Mesendoderm (in vitro differentiated cells): ENCODE results near the gene SMIM45.

Source experiments
- DNase-seq: peaks from one replicate; pipeline ENCODE4 v3.0.0; 2013
- H2AK5ac ChIP-seq: 2 replicates; pipeline ENCODE4 v1.6.1; 2013; ENCODE audit warnings: low read length, inconsistent platforms
- H2BK120ac ChIP-seq: 2 replicates; pipeline ENCODE4 v1.6.1; 2013; ENCODE audit warnings: low read depth, mild to moderate bottlenecking, low read length, moderate library complexity, mixed read lengths
- H2BK15ac ChIP-seq: replicated peaks from 2 replicates; pipeline ENCODE4 v1.6.1; 2013; ENCODE audit warnings: low read depth, mild to moderate bottlenecking, moderate library complexity
- H2BK5ac ChIP-seq: 2 replicates; pipeline ENCODE4 v1.6.1; 2013; ENCODE audit warnings: low read length, inconsistent platforms
- H3K18ac ChIP-seq: 2 replicates; pipeline ENCODE4 v1.6.1; 2013; ENCODE audit warnings: mild to moderate bottlenecking, low read length, mixed read lengths
- H3K23ac ChIP-seq: one replicate; pipeline ENCODE4 v1.6.1; 2013; ENCODE audit warnings: low read length
- H3K27ac ChIP-seq: 2 replicates; pipeline ENCODE4 v1.5.1; 2013; ENCODE audit warnings: low read depth, mild to moderate bottlenecking, inconsistent platforms, low read length, moderate library complexity
- H3K27me3 ChIP-seq: 2 replicates; pipeline ENCODE4 v1.6.1; 2013; ENCODE audit warnings: low read length, control low read depth, mild to moderate bottlenecking, inconsistent platforms; ENCODE audit not compliant: insufficient read depth, poor library complexity
- H3K36me3 ChIP-seq: 2 replicates; pipeline ENCODE4 v1.6.1; 2013; ENCODE audit warnings: low read length, inconsistent platforms; ENCODE audit not compliant: control insufficient read depth, insufficient read depth
- H3K4ac ChIP-seq: one replicate; pipeline ENCODE4 v1.6.1; 2013; ENCODE audit warnings: low read depth, mild to moderate bottlenecking, low read length, moderate library complexity
- H3K4me1 ChIP-seq: 2 replicates; pipeline ENCODE4 v1.6.1; 2013; ENCODE audit warnings: low read depth, low read length, inconsistent platforms; ENCODE audit not compliant: control insufficient read depth
- H3K4me2 ChIP-seq: 2 replicates; pipeline ENCODE4 v1.6.1; 2013; ENCODE audit warnings: low read length
- H3K4me3 ChIP-seq: 2 replicates; pipeline ENCODE4 v1.5.1; 2013; ENCODE audit warnings: mild to moderate bottlenecking, low read length
- H3K56ac ChIP-seq: one replicate; pipeline ENCODE4 v1.6.1; 2013; ENCODE audit warnings: low read length
- H3K79me1 ChIP-seq: 2 replicates; pipeline ENCODE4 v1.6.1; 2013; ENCODE audit warnings: low read length, inconsistent platforms
- H3K79me2 ChIP-seq: 2 replicates; pipeline ENCODE4 v1.6.1; 2013; ENCODE audit warnings: mild to moderate bottlenecking, low read length; ENCODE audit not compliant: control insufficient read depth, insufficient read depth
- H3K9ac ChIP-seq: 2 replicates; pipeline ENCODE4 v1.6.1; 2013; ENCODE audit warnings: low read length, inconsistent platforms
- H4K5ac ChIP-seq: one replicate; pipeline ENCODE4 v1.6.1; 2013; ENCODE audit warnings: low read length
- H4K8ac ChIP-seq: one replicate; pipeline ENCODE4 v1.6.1; 2013; ENCODE audit warnings: low read depth, mild to moderate bottlenecking, control low read depth, low read length, moderate library complexity
- WGBS: extraction: QIAGEN DNeasy Blood & Tissue Kit; methylation state at CpG from one replicate; pipeline ENCODE4 v1.1.7; 2013; ENCODE audit warnings: low lambda C conversion rate, missing lambda C conversion rate; ENCODE audit not compliant: insufficient coverage; ENCODE audit errors: extremely low coverage; 5-methylcytosine and 5-hydroxymethylcytosine counted together

SMIM45 gene

DNA sequence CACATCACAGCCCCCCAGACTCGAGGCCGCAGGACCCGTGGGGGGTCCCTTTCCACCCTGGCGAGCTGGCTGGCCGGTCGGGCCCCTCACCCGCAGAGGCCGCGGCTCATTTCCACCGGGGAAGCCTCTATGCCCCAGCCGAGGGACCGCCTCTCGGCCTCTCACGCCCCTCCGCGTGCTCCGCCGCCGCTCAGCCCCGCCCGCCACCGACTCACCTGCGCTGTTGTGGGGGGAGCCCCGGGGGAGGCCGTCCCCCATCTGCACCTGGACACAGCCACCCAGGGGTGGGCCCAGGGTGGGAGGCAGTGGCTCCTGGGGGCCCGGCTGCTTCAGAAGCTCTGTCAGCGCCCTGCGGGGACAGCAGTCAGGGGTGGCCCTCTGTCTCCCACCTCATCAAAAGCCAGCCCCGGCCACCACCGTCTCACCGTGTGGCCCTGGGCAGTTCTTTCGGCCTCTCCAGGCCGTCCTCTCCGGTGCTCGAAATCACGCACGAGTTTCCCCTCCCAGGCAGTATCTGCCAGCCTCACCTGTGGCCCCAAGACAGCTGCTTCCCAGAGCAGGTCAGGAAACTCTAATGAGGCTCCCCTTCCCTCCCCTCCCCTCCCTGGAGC is 40.8 kb upstream of the SMIM45 start:
- no peak overlapping the region for H3K4ac ChIP-seq
- no peak overlapping the region for H3K4me2 ChIP-seq
- H3K4me3 ChIP-seq, result no peak overlapping the region
- no peaks in the 10 kb centered on the region for H3K79me1 ChIP-seq
- H3K18ac ChIP-seq, result no peak overlapping the region
- H3K4me1 ChIP-seq, result peaks cover 3% of the 10 kb centered on the region
- H2BK5ac ChIP-seq, result no peak overlapping the region
- no peak for DNase-seq
- H3K79me2 ChIP-seq, result no peaks in the 10 kb centered on the region
- H4K8ac ChIP-seq, result no peak overlapping the region
- H3K36me3 ChIP-seq, result no peaks in the 10 kb centered on the region
- H3K56ac ChIP-seq, result no peak overlapping the region
- no peak overlapping the region for H2BK120ac ChIP-seq
- no peak overlapping the region for H2BK15ac ChIP-seq
- no peak overlapping the region for H2AK5ac ChIP-seq
- H4K5ac ChIP-seq, result no peak overlapping the region
- H3K27me3 ChIP-seq, result peaks cover 54% of the 10 kb centered on the region
- H3K23ac ChIP-seq, result no peak overlapping the region
- no peak overlapping the region for H3K27ac ChIP-seq
- H3K9ac ChIP-seq, result no peak overlapping the region
- WGBS, result no CpG with 5 or more reads among the region's 37 CpGs

DNA sequence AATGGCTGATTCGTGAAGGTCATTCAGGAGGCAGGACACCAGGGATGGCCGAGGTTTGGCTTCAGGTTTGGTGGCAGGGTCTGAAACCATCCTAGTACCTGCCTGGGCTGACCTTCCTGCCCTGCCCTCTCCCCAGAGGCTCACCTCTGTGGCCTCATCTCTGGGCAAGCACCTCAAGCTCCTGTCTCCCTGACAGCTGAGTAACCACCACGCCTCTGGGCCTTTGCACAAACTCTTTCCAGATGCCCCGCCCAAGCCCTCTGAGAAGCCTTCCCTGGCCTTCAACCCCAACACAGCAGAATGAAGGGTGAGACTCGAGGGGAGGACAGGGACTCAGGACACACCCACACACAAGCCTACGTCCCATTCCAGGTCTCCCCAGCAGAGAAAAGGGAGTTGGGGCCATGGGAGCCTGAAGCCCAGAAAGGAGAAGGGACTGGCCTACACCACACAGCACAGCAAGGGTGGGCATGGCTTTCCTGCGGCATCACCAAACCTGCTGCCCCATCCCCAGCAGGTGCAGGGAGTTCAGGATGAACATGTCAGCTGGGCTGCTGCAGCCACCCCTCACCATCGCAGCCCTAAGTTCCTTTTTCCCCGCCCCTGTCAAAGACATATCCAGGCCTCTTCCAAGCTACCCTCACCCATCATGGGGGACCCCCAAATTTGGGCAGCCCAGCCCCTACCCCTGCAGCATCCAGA is 39.5 kb upstream of the SMIM45 start:
- Histone ChIP-seq H2BK120ac (no peak overlapping the region), H3K4ac (no peak overlapping the region), H3K4me3 (no peak overlapping the region), H2AK5ac (no peak overlapping the region), H3K4me1 (peaks cover 3% of the 10 kb centered on the region), H4K5ac (no peak overlapping the region), H3K79me1 (no peaks in the 10 kb centered on the region), H3K9ac (no peak overlapping the region), H2BK15ac (no peak overlapping the region), H3K27me3 (peaks cover 57% of the 10 kb centered on the region), H3K23ac (peak overlapping the region; percentile 45), H3K56ac (no peak overlapping the region), H3K27ac (no peak overlapping the region), H3K79me2 (no peaks in the 10 kb centered on the region), H3K4me2 (no peak overlapping the region), H2BK5ac (no peak overlapping the region), H4K8ac (no peak overlapping the region), H3K36me3 (no peaks in the 10 kb centered on the region), H3K18ac (no peak overlapping the region)
- WGBS, result no CpG with 5 or more reads among the region's 9 CpGs
- DNase-seq, result no peak

DNA sequence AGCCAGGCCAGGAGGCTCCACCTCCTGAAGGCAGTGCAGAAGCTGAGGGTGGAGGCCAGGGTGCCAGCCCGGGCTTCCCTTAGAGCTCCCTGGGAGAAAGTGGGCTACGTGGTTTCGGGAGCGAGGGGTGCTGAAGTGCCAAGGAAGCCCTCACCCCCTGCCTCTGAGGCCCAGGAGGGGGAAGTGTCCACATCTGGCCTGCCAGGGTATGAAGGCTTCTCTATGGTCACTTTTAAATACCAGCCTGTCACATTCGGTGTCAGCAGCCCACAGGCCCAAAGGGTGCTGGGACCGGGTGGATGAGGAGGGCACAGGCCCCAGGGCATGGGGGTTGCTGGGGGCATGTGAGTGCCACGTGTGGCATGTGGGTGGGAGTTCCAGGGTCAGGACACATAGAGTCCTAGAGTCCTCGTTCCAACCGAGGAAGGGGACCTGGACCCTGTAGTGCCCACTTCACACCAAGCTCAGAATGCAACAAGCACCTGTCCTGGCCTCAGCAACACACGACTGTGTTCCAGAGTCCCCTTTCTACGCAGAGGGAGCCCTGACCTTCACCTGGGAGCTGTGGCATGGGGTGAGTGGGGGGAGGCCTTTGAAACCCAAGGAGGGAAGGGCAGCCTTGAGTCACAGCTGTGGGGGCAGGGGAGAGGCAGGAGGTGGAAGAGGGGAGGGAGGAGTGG is 38.8 kb upstream of the SMIM45 start:
- H3K27ac ChIP-seq, result no peak overlapping the region
- no peak for DNase-seq
- H4K8ac ChIP-seq, result no peak overlapping the region
- H3K18ac ChIP-seq, result no peak overlapping the region
- no peaks in the 10 kb centered on the region for H3K79me1 ChIP-seq
- no peak overlapping the region for H3K56ac ChIP-seq
- no peak overlapping the region for H3K4ac ChIP-seq
- H2AK5ac ChIP-seq, result no peak overlapping the region
- H3K4me3 ChIP-seq, result no peak overlapping the region
- no peak overlapping the region for H2BK120ac ChIP-seq
- H3K79me2 ChIP-seq, result no peaks in the 10 kb centered on the region
- no peak overlapping the region for H4K5ac ChIP-seq
- H3K27me3 ChIP-seq, result peaks cover 57% of the 10 kb centered on the region
- H2BK5ac ChIP-seq, result no peak overlapping the region
- WGBS, result no CpG with 5 or more reads among the region's 11 CpGs
- H3K4me1 ChIP-seq, result peaks cover 3% of the 10 kb centered on the region
- H2BK15ac ChIP-seq, result no peak overlapping the region
- H3K36me3 ChIP-seq, result no peaks in the 10 kb centered on the region
- H3K4me2 ChIP-seq, result no peak overlapping the region
- H3K9ac ChIP-seq, result no peak overlapping the region
- H3K23ac ChIP-seq, result no peak overlapping the region

DNA sequence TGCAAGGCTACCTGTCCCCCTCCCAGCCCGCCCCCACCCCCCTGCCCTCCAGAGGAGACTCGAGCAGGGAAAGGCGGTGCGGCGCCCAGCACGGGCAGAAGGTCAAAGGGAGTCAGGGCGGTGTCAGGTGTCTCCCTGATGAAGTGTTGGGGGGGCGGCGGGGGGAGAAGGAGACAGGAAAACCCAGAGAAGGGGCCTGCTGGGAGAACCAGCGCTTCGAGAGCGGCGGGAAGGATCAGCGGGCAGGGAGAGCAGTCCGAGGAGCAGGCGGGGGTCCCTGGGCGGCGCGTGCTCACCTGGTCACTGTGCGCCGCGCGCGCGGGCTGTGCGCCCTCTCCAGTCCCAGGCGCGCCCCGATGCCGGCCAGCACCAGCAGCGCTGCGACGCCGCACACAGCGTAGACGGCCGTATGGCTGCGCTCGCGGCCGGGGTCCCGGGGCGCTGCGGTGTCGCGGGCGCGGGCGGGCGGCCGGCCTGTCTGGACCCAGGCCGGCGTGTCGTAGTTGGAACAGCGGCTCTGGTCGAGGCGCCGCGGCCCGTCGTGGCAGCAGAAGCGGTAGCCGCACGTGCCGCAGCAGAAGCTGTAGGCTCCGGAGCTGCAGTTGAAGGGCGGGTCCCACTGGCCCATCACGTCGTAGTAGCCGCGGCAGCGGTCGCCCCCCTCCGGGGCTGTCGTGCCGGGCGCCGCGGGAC is 38.0 kb upstream of the SMIM45 start:
- DNase-seq, result no peak
- Histone ChIP-seq H3K79me2 (no peaks in the 10 kb centered on the region), H3K4me3 (no peak overlapping the region), H3K4me2 (no peak overlapping the region), H3K36me3 (no peaks in the 10 kb centered on the region), H2BK5ac (no peak overlapping the region), H3K56ac (no peak overlapping the region), H3K4me1 (peaks cover 3% of the 10 kb centered on the region), H2AK5ac (no peak overlapping the region), H4K8ac (no peak overlapping the region), H3K9ac (no peak overlapping the region), H2BK120ac (no peak overlapping the region), H3K4ac (no peak overlapping the region), H3K27me3 (peaks cover 57% of the 10 kb centered on the region), H2BK15ac (no peak overlapping the region), H4K5ac (no peak overlapping the region), H3K79me1 (no peaks in the 10 kb centered on the region), H3K23ac (no peak overlapping the region), H3K18ac (no peak overlapping the region), H3K27ac (no peak overlapping the region)
- no CpG with 5 or more reads among the region's 79 CpGs for WGBS

DNA sequence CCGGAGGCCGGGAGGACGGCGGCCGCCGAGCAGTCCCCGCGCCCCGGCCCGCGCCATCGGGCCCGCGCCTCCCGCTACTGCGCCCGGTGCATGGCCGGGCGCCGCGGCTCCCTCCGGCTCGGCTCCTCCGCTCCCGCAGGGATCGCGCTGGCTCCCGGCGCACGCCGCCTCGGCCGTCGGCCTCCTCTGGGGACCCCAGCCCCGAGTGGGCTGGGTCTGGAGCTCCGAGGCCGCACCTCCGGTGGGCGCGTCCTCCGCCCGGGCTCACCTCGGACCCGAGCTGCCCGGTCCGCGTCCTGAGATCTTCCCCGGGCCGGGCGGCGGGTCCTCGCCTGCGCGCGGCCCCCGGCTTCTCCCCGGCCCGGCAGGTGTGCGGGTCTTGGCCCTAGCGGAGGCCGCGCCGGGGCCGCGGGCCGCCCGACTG is 37.3 kb upstream of the SMIM45 start:
- Histone ChIP-seq H4K8ac (no peak overlapping the region), H3K4me3 (no peak overlapping the region), H2BK5ac (no peak overlapping the region), H3K4me1 (peaks cover 3% of the 10 kb centered on the region), H4K5ac (no peak overlapping the region), H3K9ac (peak overlapping the region; percentile 36), H2BK15ac (no peak overlapping the region), H3K4ac (no peak overlapping the region), H3K23ac (no peak overlapping the region), H3K36me3 (no peaks in the 10 kb centered on the region), H3K79me2 (no peaks in the 10 kb centered on the region), H3K27ac (no peak overlapping the region), H2BK120ac (no peak overlapping the region), H3K18ac (no peak overlapping the region), H3K4me2 (peak overlapping the region; percentile 27), H3K56ac (peak overlapping the region; percentile 67), H3K79me1 (no peaks in the 10 kb centered on the region), H3K27me3 (peaks cover 57% of the 10 kb centered on the region), H2AK5ac (no peak overlapping the region)
- no peak for DNase-seq
- no CpG with 5 or more reads among the region's 67 CpGs for WGBS
